ENCODE measurements around the gene ITCH.
"Not testable (repeated sequence)": the region's sequence is repeated elsewhere in the genome, so short reads cannot be mapped to it uniquely, and the experiment has no call there.

ITCH gene

GRCh38 chr20:34343458-34344211, 19.4 kb upstream of the ITCH start:
- no peak for DNase-seq

DNA sequence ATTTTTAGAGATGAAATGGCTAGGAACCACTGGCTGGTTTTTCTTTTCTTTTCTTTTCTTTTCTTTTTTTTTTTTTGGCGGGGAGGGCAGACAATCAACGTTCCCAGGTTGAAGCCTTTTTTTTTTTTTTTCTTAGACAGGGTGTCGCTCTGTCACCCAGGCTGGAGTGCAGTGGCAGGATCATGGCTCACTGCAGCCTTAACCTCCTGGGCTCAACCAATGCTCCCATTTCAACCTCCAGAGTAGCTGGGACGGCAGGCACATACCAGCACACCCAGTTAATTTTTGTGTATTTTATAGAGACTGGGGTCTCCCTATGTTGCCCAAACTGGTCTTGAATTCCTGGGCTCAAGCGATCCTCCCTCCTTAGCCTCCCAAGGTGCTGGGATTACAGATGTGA, 18.8 kb upstream of the ITCH start:
- no peak for DNase-seq

DNA sequence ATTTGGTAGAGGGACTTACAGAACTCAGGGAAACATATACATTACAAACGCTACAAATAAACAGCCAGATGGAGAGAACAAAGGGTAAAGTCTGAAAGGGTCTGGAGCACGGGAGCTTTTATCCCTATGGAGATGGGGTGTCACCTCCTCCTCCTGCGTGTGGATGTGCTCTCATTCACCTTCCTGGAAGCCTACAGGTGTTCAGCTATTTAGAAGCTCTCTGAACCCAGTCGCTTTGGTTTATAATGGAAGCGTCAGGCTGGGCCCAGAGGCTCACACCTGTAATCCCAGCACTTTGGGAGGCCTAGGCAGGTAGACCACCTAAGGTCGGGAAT, 17.7 kb upstream of the ITCH start:
- DNase-seq, result no peak

GRCh38 chr20:34345839-34346532, 17.1 kb upstream of the ITCH start:
- not testable (repeated sequence) for DNase-seq

GRCh38 chr20:34346533-34346865, 16.6 kb upstream of the ITCH start:
- DNase-seq, result not testable (repeated sequence)

GRCh38 chr20:34347571-34347970, 15.5 kb upstream of the ITCH start:
- DNase-seq, result no peak

DNA sequence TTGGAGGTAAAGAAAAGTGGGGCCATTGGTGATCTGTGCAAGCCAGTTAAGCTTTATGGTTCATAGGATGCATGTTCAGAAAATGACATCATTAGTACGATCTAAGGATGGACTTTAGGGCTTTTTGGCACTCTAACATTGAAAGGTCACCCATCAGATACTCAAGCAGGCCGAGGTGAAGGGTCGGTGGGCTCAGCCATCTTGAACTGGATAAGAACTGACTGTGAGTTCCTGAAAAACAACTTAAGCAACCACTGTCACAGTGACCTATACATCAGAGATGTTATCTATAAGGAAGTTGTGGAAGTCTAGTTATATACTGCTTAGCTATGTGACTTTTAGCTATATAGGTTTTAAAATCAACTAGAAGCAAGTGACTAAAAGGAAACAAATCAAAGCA, 13.0 kb upstream of the ITCH start:
- no peak for DNase-seq

DNA sequence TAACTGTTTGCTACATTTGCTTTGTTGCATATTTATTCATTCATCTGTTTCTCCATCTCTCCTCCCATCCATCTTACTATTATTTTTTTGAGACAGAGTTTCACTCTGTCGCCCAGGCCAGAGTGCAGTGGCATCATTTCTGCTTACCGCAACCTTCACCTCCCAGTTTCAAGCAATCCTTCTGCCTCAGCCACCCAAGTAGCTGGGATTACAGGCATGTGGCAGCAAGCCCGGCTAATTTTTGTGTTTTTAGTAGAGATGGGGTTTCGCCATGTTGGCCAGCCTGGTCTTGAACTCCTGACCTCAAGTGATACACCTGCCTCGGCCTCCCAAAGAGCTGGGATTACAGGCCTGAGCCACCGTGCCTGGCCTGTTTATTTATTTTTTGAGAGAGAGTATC, 9.6 kb upstream of the ITCH start:
- not testable (repeated sequence) for DNase-seq

DNA sequence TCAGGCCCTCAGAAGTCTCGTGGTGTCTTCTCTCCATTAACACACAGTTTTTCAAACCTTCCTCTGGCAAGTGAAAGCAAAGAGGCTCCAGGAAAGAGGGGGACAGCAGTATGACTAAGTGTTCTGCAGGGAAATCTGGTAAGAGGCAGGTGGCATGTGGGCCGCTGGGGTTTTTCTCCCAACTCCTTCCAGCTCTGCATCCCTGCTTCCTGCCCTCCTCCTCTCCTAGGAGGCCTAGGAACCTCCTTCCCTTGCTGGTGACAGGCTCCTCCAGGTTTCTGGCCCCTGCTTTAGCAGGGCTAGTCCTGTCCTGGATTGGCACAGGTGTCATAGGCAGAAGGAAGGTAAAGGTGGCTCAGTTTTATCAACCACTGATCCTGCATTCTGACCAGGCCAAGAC, 7.6 kb upstream of the ITCH start:
- no peak for DNase-seq

DNA sequence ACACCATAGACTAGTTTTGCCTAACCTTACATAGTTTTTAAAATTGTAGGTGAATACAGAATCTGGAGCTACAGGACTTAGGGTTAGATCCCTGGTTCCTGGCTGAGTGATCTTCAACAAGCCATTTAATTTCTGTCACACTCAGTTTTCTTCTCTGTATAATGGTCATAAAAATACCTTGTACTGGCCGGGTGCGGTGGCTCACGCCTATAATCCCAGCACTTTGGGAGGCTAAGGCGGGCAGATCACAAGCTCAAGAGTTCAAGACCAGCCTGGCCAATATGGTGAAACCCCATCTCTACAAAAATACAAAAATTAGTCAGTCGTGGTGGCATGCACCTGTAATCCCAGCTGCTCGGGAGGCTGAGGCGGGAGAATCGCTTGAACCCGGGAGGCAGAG, 3.3 kb upstream of the ITCH start:
- not testable (repeated sequence) for DNase-seq

GRCh38 chr20:34362502-34363061, 491 bp upstream of the ITCH start:
- no peak for DNase-seq

- DNase-seq, result peak; percentile 97
Observed at GRCh38 chr20:34363465-34364222, 571 bp downstream of the ITCH start.

- DNase-seq, result no peak
Observed at GRCh38 chr20:34364223-34364506, 1.1 kb downstream of the ITCH start.

GRCh38 chr20:34365765-34366213, 2.7 kb downstream of the ITCH start:
- DNase-seq, result no peak

- no peak for DNase-seq
Observed at GRCh38 chr20:34367155-34367554, 4.1 kb downstream of the ITCH start.

GRCh38 chr20:34367911-34368310, 4.8 kb downstream of the ITCH start:
- DNase-seq, result not testable (repeated sequence)

GRCh38 chr20:34368547-34368946, 5.5 kb downstream of the ITCH start:
- no peak for DNase-seq

DNA sequence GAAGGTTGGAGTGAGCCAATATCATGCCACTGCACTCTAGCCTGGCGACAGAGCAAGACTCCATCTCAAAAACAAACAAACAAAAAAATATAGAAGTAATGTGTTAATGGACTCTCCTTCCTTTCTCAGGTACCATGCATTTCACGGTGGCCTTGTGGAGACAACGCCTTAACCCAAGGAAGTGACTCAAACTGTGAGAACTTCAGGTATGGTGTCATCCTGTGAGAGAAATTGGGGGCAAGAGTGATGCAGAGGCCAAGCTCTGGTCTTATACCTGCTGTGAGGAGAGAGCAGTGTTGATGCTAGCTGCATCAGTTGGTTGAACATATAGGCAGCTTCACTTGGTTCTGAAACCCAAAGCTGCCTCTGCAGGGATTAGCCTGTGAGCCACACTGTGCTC, 6.2 kb downstream of the ITCH start:
- no peak for DNase-seq

DNA sequence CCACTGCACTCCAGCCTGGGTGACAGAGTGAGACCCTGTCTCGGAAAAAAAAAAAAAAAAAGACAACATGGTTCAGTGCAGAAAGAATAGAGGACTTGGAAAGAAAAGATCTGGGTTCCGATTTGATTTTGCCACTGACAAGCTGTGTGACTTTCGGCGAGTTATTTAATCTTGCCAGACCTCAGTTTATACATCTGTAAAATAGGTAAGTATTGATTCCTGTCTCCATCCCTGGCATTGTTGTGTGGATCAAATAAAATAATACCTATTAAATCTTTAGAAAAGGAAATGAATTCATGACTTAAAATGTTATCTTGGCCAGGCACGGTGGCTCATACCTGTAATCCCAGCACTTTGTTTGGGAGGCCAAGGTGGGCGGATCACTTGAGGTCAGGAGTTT, 7.0 kb downstream of the ITCH start:
- DNase-seq, result no peak

DNA sequence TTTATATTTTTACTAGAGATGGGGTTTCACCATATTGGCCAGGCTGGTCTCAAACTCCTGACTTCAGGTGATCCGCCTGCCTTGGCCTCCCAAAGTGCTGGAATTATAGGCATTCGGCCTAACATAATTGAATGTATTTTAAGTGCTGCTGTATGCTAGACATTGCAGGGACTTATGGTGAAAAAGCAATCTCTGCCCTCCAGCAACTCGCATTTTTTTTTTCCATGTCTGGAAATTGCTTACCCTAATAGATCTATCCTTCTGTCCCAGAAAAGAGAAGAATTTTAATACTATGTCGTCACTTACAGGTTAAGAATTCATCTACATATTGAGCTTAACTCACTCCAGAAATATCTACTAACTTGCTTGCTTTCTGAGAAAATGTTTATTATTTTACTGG, 10.4 kb downstream of the ITCH start:
- no peak for DNase-seq

DNA sequence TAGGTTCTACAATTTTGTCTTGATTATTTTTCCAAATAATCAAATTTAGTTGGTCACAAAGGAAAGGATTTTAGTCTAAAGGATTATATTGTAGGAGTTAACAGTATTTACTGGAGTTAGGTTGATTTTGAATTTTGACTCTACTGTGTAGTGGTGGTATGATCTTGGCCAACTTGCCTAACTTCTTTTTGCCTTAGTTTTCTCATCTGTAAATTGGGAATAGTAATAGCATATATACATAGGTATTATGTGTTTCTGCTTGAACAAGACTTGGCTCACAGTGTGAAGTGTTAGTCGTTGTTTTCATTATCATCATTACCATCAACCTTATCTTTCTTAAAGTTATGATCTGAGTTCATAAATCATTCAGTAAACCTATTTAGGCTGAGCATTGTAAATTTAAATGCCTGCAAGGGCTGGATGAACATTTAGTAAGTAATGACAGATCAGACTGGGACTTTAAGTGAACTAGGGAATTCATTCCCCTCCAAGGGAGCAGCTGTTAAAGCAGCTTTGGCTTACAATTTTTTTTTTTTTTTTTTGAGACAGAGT, 11.2 kb downstream of the ITCH start:
- no peak for DNase-seq

DNA sequence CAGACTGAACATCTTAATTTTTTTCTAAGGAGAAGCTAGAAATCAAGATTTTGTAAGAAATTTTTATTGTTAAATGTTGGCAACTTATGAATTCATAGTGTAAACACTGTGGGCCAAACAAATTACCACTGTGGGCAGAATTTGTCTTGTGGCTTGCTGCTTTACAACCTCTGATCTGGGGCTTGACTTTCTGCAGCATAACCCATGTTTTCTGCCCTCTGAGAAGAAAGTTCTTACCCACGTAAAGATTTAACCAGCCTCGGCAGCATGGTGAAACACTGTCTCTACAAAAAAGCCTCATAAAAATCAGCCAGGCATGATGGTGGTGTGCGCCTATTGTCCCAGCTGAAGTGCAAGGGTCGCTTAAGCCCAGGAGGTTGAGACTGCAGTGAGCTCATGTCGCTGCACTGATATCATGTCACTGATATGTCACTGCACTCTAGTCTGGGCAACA, 12.9 kb downstream of the ITCH start:
- DNase-seq, result peak; percentile 28

Data from right kidney (tissue), 1 donor.